Ovary (tissue), 3 donors: ENCODE results near the gene STX2.

Experiments
- CTCF ChIP-seq, 3 donors: fragments of 450-650 bp in 2 of 3; fragments of 200-600 bp in 1 of 3; IDR thresholded peaks; one replicate each; pipeline versions ENCODE4 v1.5.1 to v1.8.0; 2016 to 2022; ENCODE audit warnings: antibody characterized with exemption in 3 of 3, mild to moderate bottlenecking in 1 of 3
- POLR2A ChIP-seq: fragments of 450-650 bp; IDR thresholded peaks from one replicate; pipeline ENCODE4 v1.6.1; 2017; ENCODE audit warnings: antibody characterized with exemption, mild to moderate bottlenecking, moderate library complexity
- donor health status: DM: no; HTN: no; CAD: no.

GRCh38 chr12:130780325-130780724, 58.7 kb downstream of the STX2 start:
- no peak for TF ChIP-seq CTCF (IDR thresholded peaks at IDR 0.05)
- TF ChIP-seq POLR2A = no peak
